A549 (cell line): ENCODE data around the gene TNKS2. TPM values are rescaled to one million over a fixed set of nuclear protein-coding genes. Genes with fewer than 3 reads are reported as not detected.

Source experiments
- ATAC-seq, 2 experiments: fragments of 200-7000 bp in 1 of 2; fragments of >200 bp in 1 of 2; cut with Nextera tagmentation in 1 of 2; cut with Tn5 transposase in 1 of 2; 3 replicates each; pipeline versions ENCODE4 v1.8.0 to v1.9.1; 2018 to 2020; ENCODE audit warnings: mild to moderate bottlenecking in 1 of 2, moderate library complexity in 1 of 2
- CTCF ChIA-PET: fragments of 300-600 bp; sonication (Branson Sonifier 250); formaldehyde crosslinking; extraction: SDS; loops from one replicate; lab custom pipeline; 2021; ENCODE audit warnings: antibody characterized with exemption, inconsistent platforms; lab: Yijun Ruan, JAX
- POLR2A ChIA-PET: fragments of 350-600 bp; formaldehyde crosslinking; extraction: SDS; loops from one replicate; lab custom pipeline; 2021; ENCODE audit warnings: antibody characterized with exemption, inconsistent platforms; lab: Yijun Ruan, JAX
- DNase-seq, 2 experiments: peaks; one replicate each; pipeline versions ENCODE4 v3.0.0 to v3.0.0-alpha.2; 2011 to 2016; ENCODE audit warnings: low read depth in 1 of 2, low spot score in 1 of 2
- FAIRE-seq: peaks from 2 replicates; lab custom pipeline; 2011; peaks lifted over from hg19 to GRCh38; lab: Jason Lieb, UNC
- H3K27ac ChIP-seq, 2 experiments: fragments of >200 bp; sonication (Bioruptor Twin); formaldehyde crosslinking; 3 replicates each; pipeline ENCODE4 v1.5.1; 2016 to 2017
- H3K4me1 ChIP-seq: fragments of >200 bp; sonication (Bioruptor Twin); formaldehyde crosslinking; 3 replicates; pipeline ENCODE4 v1.6.1; 2016
- H3K4me2 ChIP-seq: fragments of >200 bp; sonication (Bioruptor Twin); formaldehyde crosslinking; 3 replicates; pipeline ENCODE4 v1.6.1; 2016
- H3K4me3 ChIP-seq: fragments of >200 bp; sonication (Bioruptor Twin); formaldehyde crosslinking; 3 replicates; pipeline ENCODE4 v1.5.1; 2016
- H3K9me3 ChIP-seq: fragments of >200 bp; sonication (Bioruptor Twin); formaldehyde crosslinking; 3 replicates; pipeline ENCODE4 v1.6.1; 2016
- BHLHE40 ChIP-seq: IDR thresholded peaks from 2 replicates; pipeline ENCODE4 v1.6.1; 2012; ENCODE audit warnings: low read depth, low read length, inconsistent platforms
- CEBPB ChIP-seq, 2 experiments: fragments of >200 bp in 1 of 2; sonication (Bioruptor Twin) in 1 of 2; formaldehyde crosslinking in 1 of 2; IDR thresholded peaks; 2 replicates each; pipeline ENCODE4 v1.6.1; 2012 to 2016
- EHMT2 ChIP-seq: fragments of 200-600 bp; sonication (generic); IDR thresholded peaks from 2 replicates; pipeline ENCODE4 v1.6.1; 2016; ENCODE audit warnings: antibody characterized with exemption, low read depth, mild to moderate bottlenecking, moderate library complexity
- EP300 ChIP-seq, 2 experiments: fragments of >200 bp; sonication (Bioruptor Twin); formaldehyde crosslinking; IDR thresholded peaks; 2 replicates in 1 of 2; 3 replicates in 1 of 2; pipeline ENCODE4 v1.6.1; 2016 to 2017
- FOXS1 ChIP-seq: fragments of 250-450 bp; sonication (Bioruptor Pico); IDR thresholded peaks from 2 replicates; pipeline ENCODE4 v1.5.0; 2020; ENCODE audit warnings: mild to moderate bottlenecking, moderate library complexity
- GATA3 ChIP-seq: IDR thresholded peaks from 2 replicates; pipeline ENCODE4 v1.6.1; 2012; ENCODE audit warnings: borderline replicate concordance
- HDAC2 ChIP-seq: fragments of 200-600 bp; sonication (generic); IDR thresholded peaks from 2 replicates; pipeline ENCODE4 v1.6.1; 2016
- HOXB13 ChIP-seq: fragments of 250-450 bp; sonication (Bioruptor Pico); IDR thresholded peaks from 2 replicates; pipeline ENCODE4 v1.5.0; 2020; ENCODE audit warnings: low read depth, mild to moderate bottlenecking, moderate library complexity
- MYC ChIP-seq: IDR thresholded peaks from 2 replicates; pipeline ENCODE4 v1.6.1; 2012; ENCODE audit warnings: mild to moderate bottlenecking, inconsistent platforms, low read length, improper control_type of control experiment, borderline replicate concordance
- NFE2L2 ChIP-seq: fragments of 150-350 bp; conservative IDR thresholded peaks from 2 replicates; pipeline ENCODE4 v1.6.1; 2014; ENCODE audit warnings: low read length
- POLR2A ChIP-seq: IDR thresholded peaks from 2 replicates; pipeline ENCODE4 v1.6.1; 2012; ENCODE audit warnings: mild to moderate bottlenecking, low read length
- RAD21 ChIP-seq, 2 experiments: fragments of >200 bp in 1 of 2; sonication (Bioruptor Twin) in 1 of 2; formaldehyde crosslinking in 1 of 2; IDR thresholded peaks in 1 of 2; conservative IDR thresholded peaks in 1 of 2; 2 replicates in 1 of 2; 3 replicates in 1 of 2; pipeline ENCODE4 v1.6.1; 2012 to 2018; ENCODE audit warnings: inconsistent platforms in 1 of 2
- RARB ChIP-seq: fragments of 250-450 bp; sonication (Bioruptor Pico); IDR thresholded peaks from 2 replicates; pipeline ENCODE4 v1.8.0; 2021; ENCODE audit warnings: mild to moderate bottlenecking, moderate library complexity
- RCOR1 ChIP-seq: fragments of 150-350 bp; IDR thresholded peaks from 2 replicates; pipeline ENCODE4 v1.6.1; 2014; ENCODE audit warnings: antibody characterized with exemption, low read length, low read depth
- RFX5 ChIP-seq: fragments of 450-650 bp; IDR thresholded peaks from 2 replicates; pipeline ENCODE4 v1.7.1; 2014; ENCODE audit warnings: antibody characterized with exemption, mild to moderate bottlenecking, moderate library complexity
- SREBF2 ChIP-seq: fragments of 450-650 bp; IDR thresholded peaks from 2 replicates; pipeline ENCODE4 v1.6.1; 2014; ENCODE audit warnings: mild to moderate bottlenecking, moderate library complexity
- TFCP2L1 ChIP-seq: fragments of 250-450 bp; sonication (Bioruptor Pico); IDR thresholded peaks from 2 replicates; pipeline ENCODE4 v1.5.0; 2021; ENCODE audit warnings: mild to moderate bottlenecking
- TP53 ChIP-seq: fragments of 250-450 bp; sonication (Bioruptor Pico); IDR thresholded peaks from 2 replicates; pipeline ENCODE4 v1.5.0; 2021; ENCODE audit warnings: mild to moderate bottlenecking, moderate library complexity
- WGBS: methylation state at CpG from one replicate; pipeline ENCODE4 v1.1.6; 2017; ENCODE audit errors: missing lambda C conversion rate; 5-methylcytosine and 5-hydroxymethylcytosine counted together
- polyA plus RNA-seq, 4 experiments: library from polyadenylated mRNA; depleted of rRNA in 3 of 4; stranded (reverse); fragments of >200 nt; fragmentation: RNase III in 1 of 4; extraction: RNeasy Plus Mini Kit Qiagen cat#74134 plus additional on column Dnase treatment in 1 of 4; gene quantifications; 2 replicates in 3 of 4; 3 replicates in 1 of 4; pipeline ENCODE4 v1.2.3, GENCODE V29; 2011 to 2017
- TF ChIP-seq, protein P1 (sequence below): IDR thresholded peaks from 2 replicates; pipeline ENCODE4 v1.6.1; 2012; ENCODE audit warnings: low read depth, borderline replicate concordance
- TF ChIP-seq, protein P2 (sequence below): fragments of 200-600 bp; sonication (generic); IDR thresholded peaks from 2 replicates; pipeline ENCODE4 v1.6.1; 2016; ENCODE audit warnings: antibody characterized with exemption, mild to moderate bottlenecking, moderate library complexity
- TF ChIP-seq, protein P3 (sequence below): IDR thresholded peaks from 2 replicates; pipeline ENCODE4 v1.6.1; 2012

Gene TNKS2
- polyA plus RNA-seq, 2 of the 4 experiments (the other 2 are of a cell fraction) = 20.6 to 45.3 TPM

DNA sequence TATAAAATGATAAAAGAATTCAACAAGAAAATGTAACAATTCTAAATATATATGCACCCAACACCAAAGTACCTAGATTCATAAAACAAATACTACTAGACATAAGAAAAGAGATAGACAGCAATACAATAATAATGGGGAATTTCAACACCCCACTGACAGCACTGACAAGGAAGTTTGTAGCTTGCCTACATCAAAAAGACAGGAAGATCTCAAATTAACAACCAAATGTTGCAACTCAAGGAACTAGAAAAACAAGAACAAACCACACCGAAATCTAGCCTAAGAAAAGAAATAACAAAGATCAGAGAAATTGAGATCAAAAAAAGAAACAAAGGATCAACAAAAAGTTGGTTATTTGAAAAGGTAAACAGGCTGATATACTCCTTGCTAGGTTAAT is 36.5 kb upstream of the TNKS2 start (continued):
- TF ChIP-seq RCOR1 = no peak
- TF ChIP-seq RFX5 = no peak
- TF ChIP-seq MYC = no peak
- TF ChIP-seq, all 56 proteins: peak for 0

DNA sequence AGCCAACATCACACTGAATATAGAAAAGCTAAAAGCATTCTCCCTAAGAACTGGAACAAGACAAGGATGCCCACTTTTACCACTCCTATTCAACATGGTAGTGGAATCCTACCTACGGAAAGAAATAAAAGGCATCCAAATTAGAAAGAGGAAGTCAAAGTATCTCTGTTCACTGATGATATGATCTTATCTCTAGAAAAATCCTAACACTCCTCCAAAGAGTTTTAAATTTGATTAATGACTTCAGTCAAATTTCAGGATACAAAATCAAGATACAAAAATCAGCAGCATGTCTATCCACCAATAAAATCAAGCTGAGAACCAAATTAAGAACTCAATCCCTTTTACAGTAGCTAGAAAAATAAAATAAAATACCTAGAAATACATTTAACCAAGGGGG is 35.3 kb upstream of the TNKS2 start:
- peaks cover 6% of the 10 kb centered on the region; the same call in 1 of the 3 replicates for H3K9me3 ChIP-seq
- no peaks in the 10 kb centered on the region for H3K4me1 ChIP-seq
- WGBS = 63% methylated on average over 1 of the region's 1 CpG
- no peak for DNase-seq
- ATAC-seq = no peak
- no peak overlapping the region for H3K27ac ChIP-seq
- no peak for FAIRE-seq
- no peak overlapping the region for H3K4me3 ChIP-seq
- POLR2A ChIA-PET = no interaction called here
- H3K4me2 ChIP-seq = no peak overlapping the region
- TF ChIP-seq GATA3 (no peak), TP53 (CRISPR knock-in tag) (no peak), RARB (CRISPR knock-in tag) (no peak), FOXS1 (CRISPR knock-in tag) (no peak), TFCP2L1 (CRISPR knock-in tag) (no peak), RFX5 (no peak), RCOR1 (no peak), BHLHE40 (no peak), HOXB13 (CRISPR knock-in tag) (no peak), HDAC2 (no peak), EP300 (IDR thresholded peaks at IDR 0.05) (no peak), NFE2L2 (no peak), CEBPB (IDR thresholded peaks at IDR 0.05) (no peak)
- TF ChIP-seq, protein P1, sequence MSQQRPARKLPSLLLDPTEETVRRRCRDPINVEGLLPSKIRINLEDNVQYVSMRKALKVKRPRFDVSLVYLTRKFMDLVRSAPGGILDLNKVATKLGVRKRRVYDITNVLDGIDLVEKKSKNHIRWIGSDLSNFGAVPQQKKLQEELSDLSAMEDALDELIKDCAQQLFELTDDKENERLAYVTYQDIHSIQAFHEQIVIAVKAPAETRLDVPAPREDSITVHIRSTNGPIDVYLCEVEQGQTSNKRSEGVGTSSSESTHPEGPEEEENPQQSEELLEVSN = no peak
- TF ChIP-seq, protein P2, sequence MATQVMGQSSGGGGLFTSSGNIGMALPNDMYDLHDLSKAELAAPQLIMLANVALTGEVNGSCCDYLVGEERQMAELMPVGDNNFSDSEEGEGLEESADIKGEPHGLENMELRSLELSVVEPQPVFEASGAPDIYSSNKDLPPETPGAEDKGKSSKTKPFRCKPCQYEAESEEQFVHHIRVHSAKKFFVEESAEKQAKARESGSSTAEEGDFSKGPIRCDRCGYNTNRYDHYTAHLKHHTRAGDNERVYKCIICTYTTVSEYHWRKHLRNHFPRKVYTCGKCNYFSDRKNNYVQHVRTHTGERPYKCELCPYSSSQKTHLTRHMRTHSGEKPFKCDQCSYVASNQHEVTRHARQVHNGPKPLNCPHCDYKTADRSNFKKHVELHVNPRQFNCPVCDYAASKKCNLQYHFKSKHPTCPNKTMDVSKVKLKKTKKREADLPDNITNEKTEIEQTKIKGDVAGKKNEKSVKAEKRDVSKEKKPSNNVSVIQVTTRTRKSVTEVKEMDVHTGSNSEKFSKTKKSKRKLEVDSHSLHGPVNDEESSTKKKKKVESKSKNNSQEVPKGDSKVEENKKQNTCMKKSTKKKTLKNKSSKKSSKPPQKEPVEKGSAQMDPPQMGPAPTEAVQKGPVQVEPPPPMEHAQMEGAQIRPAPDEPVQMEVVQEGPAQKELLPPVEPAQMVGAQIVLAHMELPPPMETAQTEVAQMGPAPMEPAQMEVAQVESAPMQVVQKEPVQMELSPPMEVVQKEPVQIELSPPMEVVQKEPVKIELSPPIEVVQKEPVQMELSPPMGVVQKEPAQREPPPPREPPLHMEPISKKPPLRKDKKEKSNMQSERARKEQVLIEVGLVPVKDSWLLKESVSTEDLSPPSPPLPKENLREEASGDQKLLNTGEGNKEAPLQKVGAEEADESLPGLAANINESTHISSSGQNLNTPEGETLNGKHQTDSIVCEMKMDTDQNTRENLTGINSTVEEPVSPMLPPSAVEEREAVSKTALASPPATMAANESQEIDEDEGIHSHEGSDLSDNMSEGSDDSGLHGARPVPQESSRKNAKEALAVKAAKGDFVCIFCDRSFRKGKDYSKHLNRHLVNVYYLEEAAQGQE = no peak
- CTCF ChIA-PET = interaction anchor here (3.4 kb wide), 1 partner anchor 150 kb away, joined by 13 read pairs; no protein-coding TSS in a partner anchor

DNA sequence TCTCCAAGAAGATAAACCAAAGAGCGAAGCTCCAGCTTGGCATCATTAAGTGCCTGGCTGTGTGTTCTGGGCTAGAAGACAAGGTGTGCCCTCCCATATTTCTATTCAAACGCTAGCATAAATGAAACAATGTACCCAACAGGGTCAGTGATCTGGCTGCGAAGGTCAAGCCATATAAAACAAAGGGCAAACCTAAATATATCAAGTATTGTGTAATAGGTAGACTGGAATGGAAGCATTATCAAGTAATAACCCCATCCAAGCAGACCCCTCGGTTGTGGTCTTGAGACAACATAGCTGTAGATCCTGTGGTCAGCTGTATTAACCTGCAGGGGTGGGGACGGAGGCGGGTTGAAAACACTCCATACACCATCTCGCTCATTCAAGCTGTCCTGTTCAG is 31.6 kb upstream of the TNKS2 start:
- Histone ChIP-seq H3K27ac (no peak overlapping the region), H3K4me2 (no peak overlapping the region), H3K9me3 (peaks cover 6% of the 10 kb centered on the region; the same call in 1 of the 3 replicates), H3K4me3 (no peak overlapping the region), H3K4me1 (no peaks in the 10 kb centered on the region)
- ATAC-seq = no peak
- WGBS = 55% methylated on average over 7 of the region's 7 CpGs
- ChIA-PET CTCF (interaction anchor here (1.8 to 2.4 kb wide), 3 partner anchors 8 to 142 kb away, joined by 5 to 18 read pairs (median 5); no protein-coding TSS in a partner anchor), POLR2A (interaction anchor here (1.4 kb wide), 1 partner anchor 32 kb away, joined by 4 read pairs; the partner anchor contains the start of gene TNKS2)
- no peak for FAIRE-seq
- no peak for DNase-seq
- TF ChIP-seq, protein P1 = no peak
- TF ChIP-seq RAD21 (conservative IDR thresholded peaks at IDR 0.05 in 1 of 2, IDR thresholded peaks at IDR 0.05 in 1 of 2) (no peak), EHMT2 (no peak), POLR2A (no peak), SREBF2 (no peak)
- TF ChIP-seq, protein P3, sequence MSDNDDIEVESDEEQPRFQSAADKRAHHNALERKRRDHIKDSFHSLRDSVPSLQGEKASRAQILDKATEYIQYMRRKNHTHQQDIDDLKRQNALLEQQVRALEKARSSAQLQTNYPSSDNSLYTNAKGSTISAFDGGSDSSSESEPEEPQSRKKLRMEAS = no peak
